GM18951 (cell line): ENCODE results near the gene SERPINB7.
"Not testable (repeated sequence)": the region's sequence is repeated elsewhere in the genome, so short reads cannot be mapped to it uniquely, and the experiment has no call there.

Source experiments
- POLR2A ChIP-seq: IDR thresholded peaks from 4 replicates; pipeline ENCODE4 v1.6.1; 2011; ENCODE audit warnings: mild to moderate bottlenecking; ENCODE audit not compliant: insufficient read length, insufficient read depth; ENCODE audit errors: extremely low read depth
- in situ Hi-C: fragments of 300-500 bp; cut with MboI; formaldehyde crosslinking; loops from one replicate; pipeline ENCODE4 v1.12.0; 2022; ENCODE audit warnings: low sequenced_read_pairs, mixed read lengths, inconsistent platforms; ENCODE audit not compliant: unreplicated experiment

The SERPINB7 gene, protein sequence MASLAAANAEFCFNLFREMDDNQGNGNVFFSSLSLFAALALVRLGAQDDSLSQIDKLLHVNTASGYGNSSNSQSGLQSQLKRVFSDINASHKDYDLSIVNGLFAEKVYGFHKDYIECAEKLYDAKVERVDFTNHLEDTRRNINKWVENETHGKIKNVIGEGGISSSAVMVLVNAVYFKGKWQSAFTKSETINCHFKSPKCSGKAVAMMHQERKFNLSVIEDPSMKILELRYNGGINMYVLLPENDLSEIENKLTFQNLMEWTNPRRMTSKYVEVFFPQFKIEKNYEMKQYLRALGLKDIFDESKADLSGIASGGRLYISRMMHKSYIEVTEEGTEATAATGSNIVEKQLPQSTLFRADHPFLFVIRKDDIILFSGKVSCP

DNA sequence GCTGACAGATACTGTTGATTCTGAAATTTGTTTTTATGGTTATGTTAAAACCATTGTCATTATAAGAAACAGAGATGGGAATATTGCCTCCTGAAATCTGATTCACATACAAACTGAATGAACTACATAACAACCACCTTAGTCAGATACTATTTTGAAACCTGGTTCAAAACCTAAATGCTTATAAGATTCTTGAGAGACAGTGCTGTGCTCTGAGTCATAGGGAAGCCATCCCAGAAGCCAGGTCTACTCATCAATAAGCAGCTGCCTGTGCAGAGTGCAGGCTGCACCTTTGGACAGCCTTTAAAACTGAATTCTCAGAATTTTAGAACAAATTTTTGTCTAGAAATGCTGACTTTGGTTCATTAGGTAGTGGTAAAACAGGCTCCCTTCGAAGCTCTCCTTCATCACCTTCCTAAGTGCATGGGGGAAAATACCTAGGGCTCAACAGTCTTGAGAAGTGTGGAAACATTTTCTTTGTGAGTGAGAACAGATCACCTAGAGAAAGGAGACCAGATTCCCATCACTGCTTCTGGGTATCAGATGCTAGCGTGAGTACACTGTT is at the start of gene SERPINB7:
Gene SERPINB7 (plus strand): TSS at position 253 of the 565 bp plus-strand sequence. CDS start 6,955 bp downstream, outside the sequence.
- no peak for TF ChIP-seq POLR2A
- in situ Hi-C loops, result no loop called here

DNA sequence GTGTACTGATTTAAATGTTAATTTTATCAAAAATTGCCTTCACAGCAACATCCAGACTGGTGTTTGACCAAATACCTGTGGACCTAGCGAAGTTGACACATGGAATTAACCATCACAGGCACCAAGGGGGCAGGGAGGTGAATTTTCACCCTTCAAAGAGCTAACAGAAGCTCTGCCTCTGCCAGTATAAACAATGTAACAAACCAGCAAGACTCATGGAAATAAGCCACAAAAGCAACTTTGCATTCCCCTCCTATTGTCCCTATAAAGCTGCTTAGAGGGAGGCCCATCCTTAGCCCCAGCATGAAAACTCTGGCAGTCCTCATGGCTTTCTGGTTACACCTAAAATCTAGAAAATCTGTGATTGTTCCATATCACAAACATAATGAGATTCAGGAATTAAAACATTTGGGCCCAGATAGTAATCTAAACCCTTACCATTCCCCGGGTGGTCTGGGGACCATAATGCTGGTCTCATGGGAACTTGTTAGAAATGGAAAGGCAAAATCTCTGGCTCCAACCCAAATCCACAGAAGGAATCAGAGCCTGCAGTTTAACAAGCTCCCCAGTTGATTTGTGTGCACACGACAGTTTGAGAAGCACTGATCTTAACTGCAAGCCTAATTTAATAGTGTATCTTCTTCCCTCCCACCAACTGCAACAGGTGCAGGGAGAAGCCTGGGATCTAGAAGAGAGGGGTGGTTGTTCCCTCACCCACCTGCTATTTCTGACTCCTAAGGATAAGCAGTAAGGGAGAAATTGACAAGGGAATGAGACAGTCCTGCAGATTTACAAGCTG is 49.3 kb upstream of the SERPINB7 start:
- no peak for TF ChIP-seq POLR2A
- in situ Hi-C loops, result no loop called here

DNA sequence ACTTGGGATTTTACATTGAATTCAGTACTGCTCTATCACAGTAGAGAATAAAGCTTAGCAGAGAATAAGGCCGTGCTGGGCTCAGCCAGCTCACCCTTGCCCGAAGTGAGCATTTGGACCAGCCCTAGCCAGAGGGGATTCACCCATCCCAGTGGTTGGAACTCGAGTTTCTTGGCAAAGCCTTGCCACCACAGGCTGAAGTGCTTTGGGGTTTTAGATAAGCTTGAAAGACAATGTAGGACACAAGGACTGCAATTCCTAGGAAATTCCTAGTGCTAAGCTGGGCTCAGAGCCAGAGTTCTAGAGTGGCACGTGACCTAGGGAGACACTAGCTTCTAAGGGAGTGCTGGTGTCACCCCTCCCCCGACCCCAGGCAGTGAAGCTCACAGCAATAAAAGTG is 44.4 kb upstream of the SERPINB7 start:
- no peak for TF ChIP-seq POLR2A
- in situ Hi-C loops, result no loop called here

DNA sequence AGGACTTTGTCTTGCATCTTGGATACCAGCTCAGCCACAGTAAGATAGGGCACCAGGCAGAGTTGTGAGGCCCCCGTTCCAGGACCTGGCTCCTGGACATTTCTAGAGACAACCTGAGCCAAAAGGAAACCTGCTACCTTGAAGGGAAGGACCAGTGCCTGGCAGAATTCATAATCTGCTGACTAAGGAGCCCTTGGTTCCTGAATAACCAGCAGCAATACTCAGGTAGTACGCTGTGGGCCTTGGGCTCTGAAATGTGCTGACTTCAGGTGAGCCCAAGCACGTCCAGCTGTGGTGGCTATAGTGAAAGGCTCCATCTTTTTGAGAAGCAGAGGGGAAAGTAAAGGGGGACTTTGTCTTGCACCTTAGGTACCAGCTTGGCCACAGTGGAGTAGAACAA is 44.0 kb upstream of the SERPINB7 start:
- in situ Hi-C loops, result no loop called here
- TF ChIP-seq POLR2A, result no peak

DNA sequence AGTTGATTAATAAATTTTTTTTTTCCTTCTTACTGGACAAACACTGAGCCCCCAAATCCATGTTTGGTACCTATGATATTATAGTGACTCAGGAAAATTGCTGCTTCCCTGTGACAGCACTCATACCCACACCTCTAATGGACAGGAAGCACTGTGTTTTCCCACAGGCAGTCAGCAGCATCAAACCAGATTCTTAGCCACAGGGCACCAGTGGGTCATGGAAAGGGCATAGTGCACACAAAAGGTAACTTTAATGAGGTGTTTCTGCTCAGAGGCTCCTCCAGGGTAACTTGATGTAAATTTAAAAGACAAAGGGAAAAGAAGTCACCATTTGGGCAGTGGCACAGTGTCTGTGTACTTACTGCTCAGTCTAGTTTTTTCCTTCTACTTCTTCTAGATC is 38.3 kb upstream of the SERPINB7 start:
- no peak for TF ChIP-seq POLR2A
- in situ Hi-C loops, result no loop called here

DNA sequence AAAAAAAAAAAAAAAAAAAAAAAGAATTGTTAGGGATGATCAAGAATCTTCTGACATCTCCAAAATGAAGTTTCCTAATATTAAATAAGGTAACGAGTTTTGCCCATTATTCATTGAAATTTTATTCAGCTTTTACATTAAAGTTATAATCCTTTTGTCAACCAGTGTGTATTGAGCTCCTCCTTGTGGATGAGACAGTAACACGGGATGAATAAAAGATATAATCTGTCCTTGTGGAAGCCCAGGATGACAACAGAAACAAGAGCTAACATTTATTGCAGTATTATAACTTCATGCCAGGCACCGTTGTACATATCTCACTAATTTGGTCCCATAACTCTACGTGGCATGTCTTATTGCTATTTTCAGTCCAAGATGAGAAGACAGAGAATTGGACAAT is 33.4 kb upstream of the SERPINB7 start:
- in situ Hi-C loops, result no loop called here

DNA sequence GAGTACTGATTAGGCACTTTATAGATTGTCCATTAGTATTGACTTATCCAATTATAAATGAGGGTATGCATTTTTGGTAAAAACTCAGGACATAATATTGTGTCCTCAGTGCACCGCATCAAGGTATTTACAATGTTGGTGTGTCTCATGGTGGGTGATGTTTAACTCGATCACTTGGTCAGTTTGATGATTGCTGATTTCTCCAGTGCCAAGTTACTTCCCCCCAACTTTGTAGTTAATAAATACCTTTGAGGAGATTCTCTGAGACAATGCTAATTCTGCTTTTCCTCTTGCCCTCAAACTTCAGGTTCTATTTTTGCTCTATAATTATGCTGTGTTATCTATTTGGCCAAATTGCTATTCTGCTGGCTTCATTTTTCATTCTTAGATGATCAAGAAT is 28.2 kb upstream of the SERPINB7 start:
- in situ Hi-C loops, result no loop called here
- no peak for TF ChIP-seq POLR2A

More for the DNA sequence above, 33.4 kb upstream of the SERPINB7 start:
- TF ChIP-seq POLR2A, result no peak

DNA sequence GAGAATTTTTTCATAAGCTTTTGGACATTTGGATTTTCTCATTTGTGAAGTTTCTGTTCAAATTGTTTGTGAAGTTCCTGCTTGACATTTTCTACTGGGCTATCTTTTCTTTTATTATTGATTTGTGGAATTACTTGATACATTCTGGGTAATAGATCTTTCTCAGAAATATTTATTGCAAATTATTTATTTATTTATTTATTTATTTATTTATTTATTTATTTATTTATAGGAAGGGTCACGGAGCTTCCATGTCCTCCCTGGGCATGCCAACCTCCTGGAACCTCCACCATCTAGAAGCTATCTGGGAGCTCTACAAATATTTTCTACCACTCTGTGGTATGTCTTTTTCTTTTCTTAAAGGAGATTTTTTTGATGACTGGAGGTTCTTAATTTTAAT is 25.7 kb upstream of the SERPINB7 start:
- no peak for TF ChIP-seq POLR2A
- in situ Hi-C loops, result no loop called here

DNA sequence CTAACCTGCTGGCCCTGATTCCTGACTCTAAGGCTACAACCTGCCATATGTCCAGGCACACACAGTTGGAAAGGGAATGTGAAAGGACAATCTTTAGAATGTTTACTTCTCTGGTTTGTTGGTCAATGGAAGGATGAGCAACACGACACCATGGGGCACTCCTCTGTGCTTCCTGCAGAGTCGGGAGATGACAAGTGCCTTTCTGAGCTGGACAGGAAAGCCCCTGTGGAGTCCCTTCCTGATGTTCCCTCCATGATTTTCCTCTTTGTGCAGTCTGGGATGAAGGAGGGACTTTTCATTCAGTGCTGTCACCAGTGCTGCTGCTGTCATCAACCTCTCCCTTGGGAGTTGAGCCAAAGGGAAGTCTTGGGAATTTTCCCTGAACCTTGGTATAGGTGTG is 22.6 kb upstream of the SERPINB7 start:
- TF ChIP-seq POLR2A, result no peak
- in situ Hi-C loops, result no loop called here

DNA sequence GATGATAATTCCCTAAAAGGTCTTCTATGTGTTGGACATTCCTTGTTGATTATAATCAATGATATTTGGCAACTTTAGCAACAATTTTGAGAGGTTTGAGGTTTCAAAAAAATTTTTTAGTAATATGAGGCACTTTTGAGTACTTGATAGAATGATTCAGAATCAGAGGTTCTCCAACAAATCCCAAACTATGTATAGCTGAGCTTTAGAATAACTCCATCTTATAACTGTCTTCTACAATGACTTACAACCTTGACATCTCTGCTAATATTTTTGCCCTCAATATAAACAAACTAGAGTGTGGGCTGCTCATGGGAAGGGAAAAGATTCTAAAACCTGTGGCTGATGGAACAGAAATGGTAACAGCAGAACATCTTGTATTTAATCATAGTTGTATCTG is 21.5 kb upstream of the SERPINB7 start:
- in situ Hi-C loops, result no loop called here
- no peak for TF ChIP-seq POLR2A

DNA sequence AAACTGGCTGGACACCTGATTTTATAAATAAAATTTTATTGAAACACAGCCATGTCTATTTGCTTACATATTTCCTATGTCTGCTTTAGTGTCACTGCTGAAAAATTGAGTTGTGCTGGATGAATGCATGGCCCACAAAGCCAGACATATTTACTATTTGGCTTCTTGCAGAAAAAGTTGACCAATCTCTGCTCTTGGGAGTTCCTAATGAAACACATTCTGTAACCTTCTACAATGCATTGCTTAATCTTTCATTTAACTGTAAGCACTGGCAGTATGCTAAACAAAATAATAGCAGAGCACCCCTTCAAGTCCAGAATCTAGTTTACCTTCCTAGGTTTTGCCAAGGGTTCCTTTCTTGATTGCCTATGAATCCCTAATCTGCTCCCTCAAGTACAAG is 17.7 kb upstream of the SERPINB7 start:
- in situ Hi-C loops, result no loop called here

DNA sequence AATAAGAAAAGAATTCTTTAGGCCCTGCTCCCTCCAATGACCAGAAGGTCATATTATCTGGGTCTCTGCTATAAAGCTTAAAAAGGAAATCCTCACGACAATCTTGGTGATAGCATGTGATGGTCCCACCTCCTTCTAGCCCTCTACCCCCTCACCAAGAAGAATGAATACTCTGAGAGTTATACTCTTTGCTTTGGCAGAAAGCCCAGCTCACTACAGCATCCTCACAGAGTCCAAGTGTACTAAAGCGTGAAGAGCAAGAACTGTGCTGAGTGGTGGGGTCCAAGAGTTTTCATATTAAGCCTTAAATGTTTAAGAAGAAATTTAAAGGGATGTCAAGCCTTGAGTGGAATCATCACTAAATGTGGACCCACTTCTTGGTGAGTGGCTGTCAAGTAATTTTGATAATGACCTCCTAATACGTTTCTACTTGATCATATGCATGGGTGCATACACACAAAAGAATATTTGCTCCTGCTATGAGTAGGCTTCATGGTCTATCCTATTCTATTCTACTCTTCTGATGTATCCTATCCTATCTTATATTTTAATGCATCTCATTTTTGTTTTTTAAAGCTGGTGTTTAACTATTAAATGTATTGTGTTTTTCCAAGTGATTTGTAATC is 16.5 kb upstream of the SERPINB7 start:
- TF ChIP-seq POLR2A, result no peak
- in situ Hi-C loops, result no loop called here

More for the DNA sequence above, 17.7 kb upstream of the SERPINB7 start:
- TF ChIP-seq POLR2A, result no peak

DNA sequence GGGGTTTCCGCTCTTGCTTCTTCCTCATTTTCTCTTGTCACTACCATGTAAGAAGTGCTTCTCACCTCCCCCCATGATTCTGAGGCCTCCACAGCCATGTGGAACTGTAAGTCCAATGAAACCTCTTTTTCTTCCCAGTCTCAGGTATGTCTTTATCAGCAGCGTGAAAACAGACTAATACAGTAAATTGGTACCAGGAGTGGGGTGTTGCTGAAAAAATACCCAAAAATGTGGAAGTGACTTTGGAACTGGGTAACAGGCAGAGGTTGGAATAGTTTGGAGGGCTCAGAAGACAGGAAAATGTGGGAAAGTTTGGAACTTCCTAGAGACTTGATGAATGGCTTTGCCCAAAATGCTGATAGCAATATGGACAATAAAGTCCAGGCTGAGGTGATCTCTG is 15.4 kb upstream of the SERPINB7 start:
- in situ Hi-C loops, result not testable (repeated sequence)

DNA sequence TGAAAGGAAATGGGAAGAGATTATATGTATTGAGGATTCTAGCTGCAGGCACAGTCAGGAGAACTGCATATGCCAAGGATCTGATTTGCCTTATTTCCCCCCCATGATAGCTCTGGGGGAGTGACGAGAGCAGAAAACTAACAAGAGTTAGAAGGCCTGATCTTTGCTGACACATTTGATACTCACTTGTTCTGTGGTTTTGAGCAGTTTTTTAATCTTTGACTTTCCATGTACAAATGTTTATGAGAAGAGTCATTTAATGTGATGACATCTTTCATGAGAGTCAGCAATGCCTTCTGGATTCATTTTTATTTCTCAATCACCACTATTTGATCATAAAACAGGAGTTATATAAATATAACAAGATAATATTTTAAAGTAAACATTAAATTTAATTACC is 12.7 kb upstream of the SERPINB7 start:
- TF ChIP-seq POLR2A, result no peak
- in situ Hi-C loops, result no loop called here
